Activated CD4-positive, alpha-beta T cell treated with anti-CD3 and anti-CD28 coated beads, Interleukin-2, amount 50 U/mL, for 1 hour (primary cell): ENCODE data around the gene MIA.
"Not testable (repeated sequence)": the region's sequence is repeated elsewhere in the genome, so short reads cannot be mapped to it uniquely, and the experiment has no call there.

Experiments
- DNase-seq: peaks from one replicate; pipeline ENCODE4 v3.0.0-alpha.2; 2020

Gene MIA

GRCh38 chr19:40774916-40775631, at the start of gene MIA:
TSS of gene MIA (plus strand) at chr19:40775521. CDS start at chr19:40775543, 22 bp downstream.
- DNase-seq: no peak

GRCh38 chr19:40726279-40726678, 49.0 kb upstream of the MIA start:
- no peak for DNase-seq

GRCh38 chr19:40730065-40730464, 45.3 kb upstream of the MIA start:
- DNase-seq: not testable (repeated sequence)

DNA sequence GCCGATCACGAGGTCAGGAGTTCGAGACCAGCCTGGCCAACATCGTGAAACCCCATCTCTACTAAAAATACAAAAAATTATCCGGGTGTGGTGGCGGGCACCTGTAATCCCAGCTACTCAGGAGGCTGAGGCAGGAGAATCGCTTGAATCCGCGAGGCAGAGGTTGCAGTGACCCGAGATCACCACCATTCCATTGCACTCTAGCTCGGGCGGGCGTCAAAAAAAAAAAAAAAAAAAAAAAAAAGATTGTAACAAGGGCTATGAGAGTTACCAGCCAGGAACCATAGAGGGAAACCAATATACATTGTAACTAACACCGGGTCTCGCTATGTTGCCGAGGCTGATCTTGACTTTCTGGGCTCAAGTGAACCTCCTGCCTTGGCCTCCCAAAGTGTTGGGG, 43.0 kb upstream of the MIA start:
- not testable (repeated sequence) for DNase-seq

- no peak for DNase-seq
Measured at GRCh38 chr19:40733149-40733548, 42.2 kb upstream of the MIA start.

DNA sequence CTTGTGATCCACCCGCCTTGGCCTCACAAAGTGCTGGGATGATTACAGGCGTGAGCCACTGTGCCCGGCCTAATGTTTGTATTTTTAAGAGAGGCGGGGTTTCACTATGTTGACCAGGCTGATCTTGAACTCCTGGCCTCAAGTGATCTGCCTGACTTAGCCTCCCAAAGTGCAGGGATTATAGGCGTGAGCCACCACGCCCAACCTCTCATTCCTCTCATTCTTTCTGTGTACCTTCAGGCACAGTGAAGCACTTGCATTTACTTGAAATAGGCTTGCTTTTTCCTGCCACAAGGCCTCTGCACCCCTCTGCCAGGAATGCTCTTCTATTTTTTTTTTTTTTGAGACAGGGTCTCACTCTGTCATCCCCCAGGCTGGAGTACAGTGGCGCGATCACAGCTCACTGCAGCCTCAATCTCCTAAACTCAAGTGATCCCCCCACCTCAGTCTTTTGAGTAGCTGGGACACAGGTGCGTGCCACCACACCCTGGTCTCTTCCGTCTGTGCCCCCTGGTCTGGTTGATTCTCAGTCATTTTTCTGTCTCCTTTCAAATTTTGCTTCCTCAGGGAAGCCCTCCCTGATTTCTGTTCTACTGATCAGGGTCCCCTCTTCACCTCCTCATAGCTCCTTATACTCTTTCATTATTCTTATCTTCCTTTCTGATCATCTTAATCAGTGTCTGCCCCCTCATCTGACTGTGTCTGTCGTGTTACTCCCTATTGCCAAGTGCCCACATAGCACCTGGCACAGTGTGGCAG, 40.1 kb upstream of the MIA start:
- DNase-seq: no peak

GRCh38 chr19:40736661-40737060, 38.7 kb upstream of the MIA start:
- no peak for DNase-seq

DNA sequence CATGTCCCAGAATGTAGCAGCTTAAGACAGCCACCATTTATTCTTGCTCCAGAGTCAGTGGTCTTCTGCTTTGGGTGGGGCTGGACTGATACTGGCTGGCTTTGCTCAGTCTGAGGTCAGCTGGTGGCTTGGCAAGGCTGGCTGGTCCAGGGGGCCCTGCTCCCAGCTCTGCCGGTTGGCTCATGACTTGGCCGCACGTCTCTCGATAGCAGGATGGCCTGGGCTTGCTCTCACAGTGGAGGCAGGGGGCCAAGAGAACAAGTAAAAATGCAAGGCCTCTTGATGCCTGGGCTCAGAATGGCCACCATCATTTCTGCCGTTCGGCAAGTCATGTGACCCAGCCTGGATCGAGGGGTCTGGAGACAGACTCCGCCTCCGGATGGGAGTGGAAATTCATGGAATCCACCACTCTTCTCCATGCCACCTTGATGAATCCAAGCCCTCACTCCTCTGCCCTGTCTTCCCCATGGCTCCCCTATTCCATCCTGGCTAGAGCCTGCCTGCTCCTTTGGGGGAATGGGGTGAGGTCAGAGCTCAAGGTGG, 38.1 kb upstream of the MIA start:
- no peak for DNase-seq

GRCh38 chr19:40739030-40739839, 36.1 kb upstream of the MIA start:
- no peak for DNase-seq

DNA sequence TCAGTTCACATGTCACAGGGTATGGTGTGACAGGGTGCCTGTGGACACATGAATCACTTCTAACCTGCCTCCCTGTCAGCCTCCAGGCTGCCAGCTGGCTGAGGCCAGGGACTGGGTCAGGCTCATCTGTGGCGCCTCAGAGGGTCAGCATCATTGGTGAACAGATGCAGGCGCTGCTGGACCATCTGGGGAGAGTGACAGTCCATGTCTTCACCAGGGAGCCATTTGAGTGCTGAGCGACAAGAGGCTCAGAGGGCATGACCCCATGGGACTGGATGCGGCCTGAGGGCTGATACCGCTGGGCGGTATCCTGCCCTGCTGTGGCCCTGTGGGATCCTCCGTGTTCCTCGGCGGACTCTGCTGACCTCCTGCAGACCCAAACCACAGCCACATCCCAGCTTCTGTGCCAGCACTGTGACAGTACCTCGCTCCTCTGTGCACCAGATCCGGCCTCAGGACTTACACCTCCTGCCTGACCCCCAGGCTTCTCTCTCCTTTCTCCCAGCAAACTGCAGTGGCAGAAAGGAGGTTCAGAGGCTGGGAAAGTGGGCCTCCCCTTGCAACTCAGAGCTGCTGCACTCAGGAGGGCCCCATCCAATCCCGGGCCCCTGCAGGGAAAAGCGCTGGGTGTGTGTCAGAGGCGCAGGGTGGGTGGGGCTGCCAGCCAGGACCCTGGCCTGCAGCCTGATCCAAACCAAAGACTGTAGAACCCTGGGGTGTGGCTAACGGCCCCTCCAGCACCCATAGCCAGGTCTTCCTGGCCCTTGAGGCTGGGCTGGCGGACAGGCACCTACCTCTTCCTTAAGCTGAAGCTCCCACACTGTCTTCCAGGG, 35.2 kb upstream of the MIA start:
- no peak for DNase-seq

DNA sequence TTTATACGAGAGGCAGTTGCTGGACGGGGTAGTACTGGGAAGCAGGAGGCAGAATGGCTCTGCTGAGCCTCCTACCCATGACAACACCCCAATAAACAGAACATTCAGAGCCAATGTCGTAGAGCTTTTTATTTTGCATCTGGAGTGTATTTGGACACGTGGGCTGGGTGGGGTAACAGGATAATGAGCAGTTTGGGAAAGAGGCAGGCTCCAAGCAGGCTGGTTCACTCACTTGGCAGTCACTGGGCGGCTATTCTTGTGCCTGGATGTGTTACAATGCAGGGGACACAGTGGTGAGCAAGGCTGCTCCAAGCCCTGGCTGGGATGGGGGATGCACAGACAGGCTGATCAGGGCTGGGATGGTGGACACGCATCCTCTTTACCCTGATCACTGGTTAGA, 34.6 kb upstream of the MIA start:
- no peak for DNase-seq

GRCh38 chr19:40741527-40742390, 33.6 kb upstream of the MIA start:
- no peak for DNase-seq

- DNase-seq: no peak
Measured at GRCh38 chr19:40742477-40742876, 32.8 kb upstream of the MIA start.

DNA sequence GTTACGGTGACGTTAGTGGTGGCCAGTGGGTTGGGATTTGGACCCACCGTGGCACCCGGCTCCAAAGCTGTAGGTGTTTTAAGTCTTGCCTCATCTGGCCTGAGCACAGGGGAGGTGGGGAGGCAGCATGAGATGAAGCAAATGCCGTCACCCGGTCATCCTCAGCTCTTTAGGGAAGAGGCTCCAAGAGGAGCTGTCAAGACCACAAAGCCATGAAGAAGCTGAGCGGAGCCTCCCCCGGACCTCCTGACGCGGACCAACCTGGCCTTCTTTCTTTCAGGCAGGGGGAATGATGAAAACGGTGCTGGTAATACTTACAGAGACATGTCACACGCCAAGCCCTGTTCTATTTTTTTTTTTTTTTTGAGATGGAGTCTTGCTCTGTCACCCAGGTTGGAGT, 32.4 kb upstream of the MIA start:
- no peak for DNase-seq

GRCh38 chr19:40743926-40744325, 31.4 kb upstream of the MIA start:
- no peak for DNase-seq

- peak; percentile 23 for DNase-seq
Measured at GRCh38 chr19:40744554-40745401, 30.5 kb upstream of the MIA start.

GRCh38 chr19:40745402-40745780, 29.9 kb upstream of the MIA start:
- DNase-seq: no peak

DNA sequence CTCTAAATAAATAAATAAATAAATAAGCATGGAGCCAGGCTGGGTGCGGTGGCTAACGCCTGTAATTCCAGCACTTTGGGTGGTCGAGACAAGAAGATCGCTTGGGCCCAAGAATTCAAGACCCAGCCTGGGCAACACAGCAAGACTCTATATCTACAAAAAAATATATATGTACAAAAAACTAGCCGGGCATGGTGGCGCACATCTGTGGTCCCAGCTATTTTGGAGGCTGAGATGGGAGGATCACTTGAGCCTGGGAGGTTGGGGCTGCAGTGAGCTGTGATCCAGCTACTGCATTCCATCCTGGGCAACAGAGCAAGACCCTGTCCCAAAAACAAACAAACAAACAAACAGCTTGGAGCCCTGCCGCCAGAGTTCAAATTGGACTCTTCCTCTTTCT, 27.8 kb upstream of the MIA start:
- no peak for DNase-seq

DNA sequence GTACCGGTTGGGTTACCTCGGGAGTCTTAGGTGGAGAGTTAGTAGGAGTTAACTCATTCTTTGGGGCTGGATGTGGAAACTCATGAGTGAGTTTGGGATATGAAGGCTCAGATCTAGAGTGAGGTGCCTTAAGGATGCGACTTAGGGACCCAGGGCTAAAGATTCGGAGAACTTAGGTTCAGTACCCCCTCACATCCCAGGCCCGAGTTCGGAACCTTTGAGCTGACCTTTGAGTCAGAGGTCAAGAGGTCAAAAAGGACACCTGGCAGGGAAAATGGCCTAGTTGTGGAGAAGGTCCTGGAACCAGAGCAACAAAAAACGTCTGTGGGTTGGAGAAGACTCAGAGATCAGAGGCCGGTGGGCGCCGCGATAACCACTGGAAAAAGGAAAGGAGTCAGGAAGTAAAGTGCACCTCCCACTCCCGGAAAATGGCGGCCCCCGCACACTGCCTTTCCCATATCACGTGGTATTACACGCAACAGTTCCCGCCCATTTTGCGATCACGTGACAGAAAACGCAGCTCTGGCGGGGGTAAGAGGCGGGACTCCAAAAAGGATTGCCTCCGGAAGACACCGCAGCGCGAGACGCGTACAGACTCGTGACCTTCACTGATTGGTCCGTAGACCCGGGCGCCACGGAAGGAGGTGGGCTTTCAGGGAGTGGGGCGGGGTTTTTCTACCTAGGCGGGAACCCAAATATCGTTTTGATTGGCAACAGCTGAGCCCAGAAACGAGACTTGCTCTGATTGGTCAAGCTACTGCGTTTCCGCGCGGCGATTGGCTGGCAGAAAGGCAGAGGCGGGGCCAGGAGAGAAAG, 25.1 kb upstream of the MIA start, which contains the start of gene ACTMAP:
TSS of gene ACTMAP (minus strand) at position 420 of the 816 bp plus-strand sequence. CDS start 674 bp downstream, outside the sequence.
- peak; percentile 99 for DNase-seq
